Measurements from ENCODE around the gene MRPL48.

- TF ChIP-seq USF2 (IDR thresholded peaks at IDR 0.05; ENCODE audit: borderline replicate concordance, low read depth, low read length) (no peak), TCF12 (IDR thresholded peaks at IDR 0.05) (no peak), MAX (IDR thresholded peaks at IDR 0.05; ENCODE audit: low read depth) (no peak), RAD21 (IDR thresholded peaks at IDR 0.05; ENCODE audit: low read length) (no peak), EP300 (IDR thresholded peaks at IDR 0.05; ENCODE audit: borderline replicate concordance in 1 of 2, low read depth in 1 of 2, low read length in 1 of 2) (no peak), SIN3A (IDR thresholded peaks at IDR 0.05; ENCODE audit: borderline replicate concordance, low read depth, low read length) (no peak), RFX5 (IDR thresholded peaks at IDR 0.05; ENCODE audit: low read length) (no peak), NRF1 (IDR thresholded peaks at IDR 0.05; ENCODE audit: low read depth, low read length) (no peak), GATA2 (CRISPR knock-in tag; IDR thresholded peaks at IDR 0.05) (no peak)
- TF ChIP-seq, protein P1, sequence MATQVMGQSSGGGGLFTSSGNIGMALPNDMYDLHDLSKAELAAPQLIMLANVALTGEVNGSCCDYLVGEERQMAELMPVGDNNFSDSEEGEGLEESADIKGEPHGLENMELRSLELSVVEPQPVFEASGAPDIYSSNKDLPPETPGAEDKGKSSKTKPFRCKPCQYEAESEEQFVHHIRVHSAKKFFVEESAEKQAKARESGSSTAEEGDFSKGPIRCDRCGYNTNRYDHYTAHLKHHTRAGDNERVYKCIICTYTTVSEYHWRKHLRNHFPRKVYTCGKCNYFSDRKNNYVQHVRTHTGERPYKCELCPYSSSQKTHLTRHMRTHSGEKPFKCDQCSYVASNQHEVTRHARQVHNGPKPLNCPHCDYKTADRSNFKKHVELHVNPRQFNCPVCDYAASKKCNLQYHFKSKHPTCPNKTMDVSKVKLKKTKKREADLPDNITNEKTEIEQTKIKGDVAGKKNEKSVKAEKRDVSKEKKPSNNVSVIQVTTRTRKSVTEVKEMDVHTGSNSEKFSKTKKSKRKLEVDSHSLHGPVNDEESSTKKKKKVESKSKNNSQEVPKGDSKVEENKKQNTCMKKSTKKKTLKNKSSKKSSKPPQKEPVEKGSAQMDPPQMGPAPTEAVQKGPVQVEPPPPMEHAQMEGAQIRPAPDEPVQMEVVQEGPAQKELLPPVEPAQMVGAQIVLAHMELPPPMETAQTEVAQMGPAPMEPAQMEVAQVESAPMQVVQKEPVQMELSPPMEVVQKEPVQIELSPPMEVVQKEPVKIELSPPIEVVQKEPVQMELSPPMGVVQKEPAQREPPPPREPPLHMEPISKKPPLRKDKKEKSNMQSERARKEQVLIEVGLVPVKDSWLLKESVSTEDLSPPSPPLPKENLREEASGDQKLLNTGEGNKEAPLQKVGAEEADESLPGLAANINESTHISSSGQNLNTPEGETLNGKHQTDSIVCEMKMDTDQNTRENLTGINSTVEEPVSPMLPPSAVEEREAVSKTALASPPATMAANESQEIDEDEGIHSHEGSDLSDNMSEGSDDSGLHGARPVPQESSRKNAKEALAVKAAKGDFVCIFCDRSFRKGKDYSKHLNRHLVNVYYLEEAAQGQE (IDR thresholded peaks at IDR 0.05; ENCODE audit: low read depth, low read length), result no peak
- TF ChIP-seq, protein P2, sequence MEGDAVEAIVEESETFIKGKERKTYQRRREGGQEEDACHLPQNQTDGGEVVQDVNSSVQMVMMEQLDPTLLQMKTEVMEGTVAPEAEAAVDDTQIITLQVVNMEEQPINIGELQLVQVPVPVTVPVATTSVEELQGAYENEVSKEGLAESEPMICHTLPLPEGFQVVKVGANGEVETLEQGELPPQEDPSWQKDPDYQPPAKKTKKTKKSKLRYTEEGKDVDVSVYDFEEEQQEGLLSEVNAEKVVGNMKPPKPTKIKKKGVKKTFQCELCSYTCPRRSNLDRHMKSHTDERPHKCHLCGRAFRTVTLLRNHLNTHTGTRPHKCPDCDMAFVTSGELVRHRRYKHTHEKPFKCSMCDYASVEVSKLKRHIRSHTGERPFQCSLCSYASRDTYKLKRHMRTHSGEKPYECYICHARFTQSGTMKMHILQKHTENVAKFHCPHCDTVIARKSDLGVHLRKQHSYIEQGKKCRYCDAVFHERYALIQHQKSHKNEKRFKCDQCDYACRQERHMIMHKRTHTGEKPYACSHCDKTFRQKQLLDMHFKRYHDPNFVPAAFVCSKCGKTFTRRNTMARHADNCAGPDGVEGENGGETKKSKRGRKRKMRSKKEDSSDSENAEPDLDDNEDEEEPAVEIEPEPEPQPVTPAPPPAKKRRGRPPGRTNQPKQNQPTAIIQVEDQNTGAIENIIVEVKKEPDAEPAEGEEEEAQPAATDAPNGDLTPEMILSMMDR (IDR thresholded peaks at IDR 0.05), result no peak
Measured at GRCh38 chr11:73753938-73754337, 33.7 kb upstream of the MRPL48 start.
